Activated naive CD4-positive, alpha-beta T cell treated with anti-CD3 and anti-CD28 coated beads, Interleukin-2, amount 10 ng/mL, durations not matched to agents 7 days and 5 days (primary cell): ENCODE data around the gene BRAP.
"Not testable (repeated sequence)": the region's sequence is repeated elsewhere in the genome, so short reads cannot be mapped to it uniquely, and the experiment has no call there.

ENCODE experiments used
- CTCF ChIA-PET: fragments of 350-600 bp; sonication (Branson Sonifier 250); formaldehyde crosslinking; loops from one replicate; lab custom pipeline; 2021; ENCODE audit warnings: antibody characterized with exemption; lab: Charles Lee
- DNase-seq: peaks from one replicate; pipeline ENCODE4 v3.0.0-alpha.2; 2020
- H3K27ac Mint-ChIP-seq: one replicate; pipeline ENCODE4 v1.8.0; 2021; ENCODE audit warnings: mild to moderate bottlenecking, moderate library complexity, mixed read lengths
- H3K27me3 Mint-ChIP-seq: one replicate; pipeline ENCODE4 v1.8.0; 2021; ENCODE audit warnings: mild to moderate bottlenecking, mixed read lengths
- H3K36me3 Mint-ChIP-seq: one replicate; pipeline ENCODE4 v1.8.0; 2021; ENCODE audit warnings: mixed read lengths
- H3K4me1 Mint-ChIP-seq: one replicate; pipeline ENCODE4 v1.8.0; 2021; ENCODE audit warnings: mixed read lengths
- H3K4me3 Mint-ChIP-seq: one replicate; pipeline ENCODE4 v1.8.0; 2021; ENCODE audit warnings: mild to moderate bottlenecking, moderate library complexity, mixed read lengths
- H3K9me3 Mint-ChIP-seq: one replicate; pipeline ENCODE4 v1.8.0; 2021; ENCODE audit warnings: mixed read lengths

Gene BRAP

DNA sequence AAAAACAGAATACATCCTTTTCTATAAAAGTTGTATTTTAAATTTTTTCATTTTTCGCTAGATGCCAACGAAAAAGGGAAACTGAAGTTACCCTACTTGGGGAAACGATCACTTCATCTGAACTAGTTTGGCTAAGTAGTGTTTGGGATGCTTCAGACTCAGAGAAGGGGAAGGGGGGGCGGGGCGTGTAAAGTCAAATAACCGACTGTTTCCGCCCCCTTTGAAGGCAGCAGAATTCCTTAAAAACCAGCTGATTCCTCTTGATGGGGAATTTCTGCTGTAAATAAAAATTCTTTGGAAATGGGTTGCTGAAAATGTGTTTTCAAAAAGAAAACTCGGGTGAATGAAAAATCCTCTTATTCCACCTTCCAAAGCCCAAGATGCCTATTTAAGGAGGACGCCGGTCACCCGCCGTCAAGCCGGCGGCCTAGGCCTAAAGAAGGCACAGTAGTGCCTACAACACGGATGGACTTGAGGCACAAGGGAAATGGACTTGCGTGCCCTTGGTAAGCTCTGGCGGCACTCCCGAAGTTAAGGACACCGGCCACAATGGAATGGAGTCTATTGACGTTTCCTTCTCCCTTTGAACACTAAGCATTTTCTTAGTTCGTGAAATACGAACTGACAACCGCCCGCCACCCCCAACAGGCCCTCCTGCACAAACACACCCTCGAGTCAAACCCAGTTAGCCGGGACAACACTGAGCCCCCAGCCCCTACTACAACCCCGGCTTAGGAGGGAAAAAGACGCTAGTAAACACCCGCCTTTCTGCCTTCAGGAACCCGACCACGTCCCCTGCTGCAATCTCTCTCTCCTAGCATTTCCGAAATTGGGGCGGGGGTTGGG lies 88.5 kb downstream of the BRAP start:
- H3K36me3 Mint-ChIP-seq: peaks cover 5% of the 10 kb centered on the region
- CTCF ChIA-PET: no interaction called here
- DNase-seq: no peak
- no peaks in the 10 kb centered on the region for H3K9me3 Mint-ChIP-seq
- peaks cover 33% of the 10 kb centered on the region for H3K4me1 Mint-ChIP-seq
- H3K27me3 Mint-ChIP-seq: peaks cover 6% of the 10 kb centered on the region
- H3K27ac Mint-ChIP-seq: peak overlapping the region; percentile 83
- H3K4me3 Mint-ChIP-seq: peak overlapping the region; percentile 83

DNA sequence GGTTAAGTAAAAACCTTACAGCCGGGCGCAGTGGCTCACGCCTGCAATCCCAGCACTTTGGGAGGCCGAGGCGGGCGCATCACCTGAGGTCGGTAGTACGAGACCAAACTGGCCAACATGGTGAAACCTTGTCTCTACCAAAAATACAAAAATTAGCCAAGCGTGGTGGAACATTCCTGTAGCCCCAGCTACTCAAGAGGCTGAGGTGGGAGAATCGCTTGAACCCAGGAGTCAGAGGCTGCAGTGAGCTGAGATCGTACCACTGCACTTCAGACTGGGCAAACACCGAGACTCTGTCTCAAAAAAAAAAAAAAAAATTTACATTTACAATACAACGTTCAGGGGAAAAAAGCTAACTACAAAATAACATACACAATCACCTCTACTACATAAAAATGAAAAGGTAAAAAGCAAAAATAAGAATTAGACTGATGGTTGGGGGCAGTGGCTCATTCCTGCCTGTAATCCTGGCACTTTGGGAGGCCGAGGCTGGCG lies 90.4 kb downstream of the BRAP start:
- DNase-seq, H3K27me3 Mint-ChIP-seq, H3K27ac Mint-ChIP-seq, H3K9me3 Mint-ChIP-seq, H3K4me3 Mint-ChIP-seq, CTCF ChIA-PET, H3K36me3 Mint-ChIP-seq: not testable (repeated sequence)
- H3K4me1 Mint-ChIP-seq: peaks cover 31% of the 10 kb centered on the region
